Liver (tissue), 3 donors: ENCODE measurements around the gene AHDC1.

Source experiments
- CTCF ChIP-seq: fragments of 150-350 bp; IDR thresholded peaks from 2 replicates; pipeline ENCODE4 v1.5.1; 2017; ENCODE audit warnings: improper control_type of control experiment, low read depth, low read length; ENCODE audit not compliant: missing input control
- RAD21 ChIP-seq, 2 donors: IDR thresholded peaks; 2 replicates each; pipeline ENCODE4 v1.6.1; 2016; ENCODE audit warnings: antibody characterized with exemption in 2 of 2, mild to moderate bottlenecking in 2 of 2
- TF ChIP-seq, protein P1 (sequence below): IDR thresholded peaks from 2 replicates; pipeline ENCODE4 v1.6.1; 2016; ENCODE audit warnings: antibody characterized with exemption
- TF ChIP-seq, protein P2 (sequence below): IDR thresholded peaks from 2 replicates; pipeline ENCODE4 v1.6.1; 2016; ENCODE audit warnings: antibody characterized with exemption
- TF ChIP-seq, protein P3 (sequence below): IDR thresholded peaks from 2 replicates; pipeline ENCODE4 v1.6.1; 2016; ENCODE audit warnings: antibody characterized with exemption
- TF ChIP-seq, protein P4 (sequence below): IDR thresholded peaks from 2 replicates; pipeline ENCODE4 v1.6.1; 2016; ENCODE audit warnings: antibody characterized with exemption, mild to moderate bottlenecking
- donor health status: healthy.
- donor health status: healthy.

- TF ChIP-seq RAD21 (IDR thresholded peaks at IDR 0.05) (no peak), CTCF (no peak)
- TF ChIP-seq, protein P1, sequence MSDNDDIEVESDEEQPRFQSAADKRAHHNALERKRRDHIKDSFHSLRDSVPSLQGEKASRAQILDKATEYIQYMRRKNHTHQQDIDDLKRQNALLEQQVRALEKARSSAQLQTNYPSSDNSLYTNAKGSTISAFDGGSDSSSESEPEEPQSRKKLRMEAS: no peak
- TF ChIP-seq, protein P2, sequence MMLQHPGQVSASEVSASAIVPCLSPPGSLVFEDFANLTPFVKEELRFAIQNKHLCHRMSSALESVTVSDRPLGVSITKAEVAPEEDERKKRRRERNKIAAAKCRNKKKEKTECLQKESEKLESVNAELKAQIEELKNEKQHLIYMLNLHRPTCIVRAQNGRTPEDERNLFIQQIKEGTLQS: no peak
- TF ChIP-seq, protein P3, sequence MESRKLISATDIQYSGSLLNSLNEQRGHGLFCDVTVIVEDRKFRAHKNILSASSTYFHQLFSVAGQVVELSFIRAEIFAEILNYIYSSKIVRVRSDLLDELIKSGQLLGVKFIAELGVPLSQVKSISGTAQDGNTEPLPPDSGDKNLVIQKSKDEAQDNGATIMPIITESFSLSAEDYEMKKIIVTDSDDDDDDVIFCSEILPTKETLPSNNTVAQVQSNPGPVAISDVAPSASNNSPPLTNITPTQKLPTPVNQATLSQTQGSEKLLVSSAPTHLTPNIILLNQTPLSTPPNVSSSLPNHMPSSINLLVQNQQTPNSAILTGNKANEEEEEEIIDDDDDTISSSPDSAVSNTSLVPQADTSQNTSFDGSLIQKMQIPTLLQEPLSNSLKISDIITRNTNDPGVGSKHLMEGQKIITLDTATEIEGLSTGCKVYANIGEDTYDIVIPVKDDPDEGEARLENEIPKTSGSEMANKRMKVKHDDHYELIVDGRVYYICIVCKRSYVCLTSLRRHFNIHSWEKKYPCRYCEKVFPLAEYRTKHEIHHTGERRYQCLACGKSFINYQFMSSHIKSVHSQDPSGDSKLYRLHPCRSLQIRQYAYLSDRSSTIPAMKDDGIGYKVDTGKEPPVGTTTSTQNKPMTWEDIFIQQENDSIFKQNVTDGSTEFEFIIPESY: no peak
- TF ChIP-seq, protein P4, sequence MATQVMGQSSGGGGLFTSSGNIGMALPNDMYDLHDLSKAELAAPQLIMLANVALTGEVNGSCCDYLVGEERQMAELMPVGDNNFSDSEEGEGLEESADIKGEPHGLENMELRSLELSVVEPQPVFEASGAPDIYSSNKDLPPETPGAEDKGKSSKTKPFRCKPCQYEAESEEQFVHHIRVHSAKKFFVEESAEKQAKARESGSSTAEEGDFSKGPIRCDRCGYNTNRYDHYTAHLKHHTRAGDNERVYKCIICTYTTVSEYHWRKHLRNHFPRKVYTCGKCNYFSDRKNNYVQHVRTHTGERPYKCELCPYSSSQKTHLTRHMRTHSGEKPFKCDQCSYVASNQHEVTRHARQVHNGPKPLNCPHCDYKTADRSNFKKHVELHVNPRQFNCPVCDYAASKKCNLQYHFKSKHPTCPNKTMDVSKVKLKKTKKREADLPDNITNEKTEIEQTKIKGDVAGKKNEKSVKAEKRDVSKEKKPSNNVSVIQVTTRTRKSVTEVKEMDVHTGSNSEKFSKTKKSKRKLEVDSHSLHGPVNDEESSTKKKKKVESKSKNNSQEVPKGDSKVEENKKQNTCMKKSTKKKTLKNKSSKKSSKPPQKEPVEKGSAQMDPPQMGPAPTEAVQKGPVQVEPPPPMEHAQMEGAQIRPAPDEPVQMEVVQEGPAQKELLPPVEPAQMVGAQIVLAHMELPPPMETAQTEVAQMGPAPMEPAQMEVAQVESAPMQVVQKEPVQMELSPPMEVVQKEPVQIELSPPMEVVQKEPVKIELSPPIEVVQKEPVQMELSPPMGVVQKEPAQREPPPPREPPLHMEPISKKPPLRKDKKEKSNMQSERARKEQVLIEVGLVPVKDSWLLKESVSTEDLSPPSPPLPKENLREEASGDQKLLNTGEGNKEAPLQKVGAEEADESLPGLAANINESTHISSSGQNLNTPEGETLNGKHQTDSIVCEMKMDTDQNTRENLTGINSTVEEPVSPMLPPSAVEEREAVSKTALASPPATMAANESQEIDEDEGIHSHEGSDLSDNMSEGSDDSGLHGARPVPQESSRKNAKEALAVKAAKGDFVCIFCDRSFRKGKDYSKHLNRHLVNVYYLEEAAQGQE: no peak
These were observed 1.4 kb upstream of the AHDC1 start for GRCh38 chr1:27605300-27605766.
